GM12892 (cell line): ENCODE results near the gene AASDH.

ENCODE experiments used
- DNase-seq: peaks from one replicate; pipeline ENCODE4 v3.0.0; 2011; ENCODE audit not compliant: insufficient read length
- FAIRE-seq: peaks from 2 replicates; lab custom pipeline; 2011; peaks lifted over from hg19 to GRCh38; lab: Jason Lieb, UNC
- POLR2A ChIP-seq: IDR thresholded peaks from 2 replicates; pipeline ENCODE4 v1.6.1; 2011; ENCODE audit warnings: low read depth, low read length, control low read depth
- POLR2AphosphoS5 ChIP-seq: IDR thresholded peaks from 2 replicates; pipeline ENCODE4 v1.6.1; 2011; ENCODE audit warnings: low read depth, low read length, control low read depth
- TAF1 ChIP-seq: IDR thresholded peaks from 2 replicates; pipeline ENCODE4 v1.6.1; 2011; ENCODE audit warnings: low read depth, mild to moderate bottlenecking, control low read depth, low read length, borderline replicate concordance

The AASDH gene

DNA sequence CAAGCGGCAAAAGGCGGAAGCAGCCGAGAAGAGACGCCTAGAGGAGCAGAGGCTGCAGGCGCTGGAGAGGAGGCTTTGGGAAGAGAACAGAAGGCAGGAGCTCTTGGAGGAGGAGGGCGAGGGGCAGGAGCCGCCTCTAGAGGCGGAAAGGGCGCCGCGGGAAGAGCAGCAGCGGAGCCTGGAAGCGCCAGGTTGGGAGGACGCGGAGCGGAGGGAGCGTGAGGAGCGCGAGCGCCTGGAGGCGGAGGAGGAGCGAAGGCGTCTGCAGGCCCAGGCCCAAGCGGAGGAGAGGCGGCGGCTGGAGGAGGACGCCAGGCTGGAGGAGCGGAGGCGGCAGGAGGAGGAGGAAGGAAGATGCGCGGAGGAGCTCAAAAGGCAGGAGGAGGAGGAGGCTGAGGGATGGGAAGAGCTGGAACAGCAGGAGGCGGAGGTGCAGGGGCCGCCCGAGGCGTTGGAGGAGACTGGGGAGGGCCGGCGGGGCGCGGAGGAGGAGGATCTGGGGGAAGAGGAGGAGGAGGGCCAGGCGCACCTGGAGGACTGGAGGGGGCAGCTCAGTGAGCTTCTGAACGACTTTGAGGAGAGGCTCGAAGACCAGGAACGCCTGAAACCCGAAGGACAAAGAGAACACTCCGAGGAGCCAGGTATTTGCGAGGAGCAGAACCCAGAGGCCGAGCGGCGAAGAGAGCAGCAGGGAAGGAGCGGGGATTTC lies 72.9 kb downstream of the AASDH start:
- TF ChIP-seq POLR2A (no peak), POLR2AphosphoS5 (no peak), TAF1 (no peak)
- DNase-seq (no peak), FAIRE-seq (no peak)

- no peak for TF ChIP-seq POLR2AphosphoS5
- DNase-seq (no peak), FAIRE-seq (no peak)
Observed at GRCh38 chr4:56313132-56313531, 74.2 kb downstream of the AASDH start.

DNA sequence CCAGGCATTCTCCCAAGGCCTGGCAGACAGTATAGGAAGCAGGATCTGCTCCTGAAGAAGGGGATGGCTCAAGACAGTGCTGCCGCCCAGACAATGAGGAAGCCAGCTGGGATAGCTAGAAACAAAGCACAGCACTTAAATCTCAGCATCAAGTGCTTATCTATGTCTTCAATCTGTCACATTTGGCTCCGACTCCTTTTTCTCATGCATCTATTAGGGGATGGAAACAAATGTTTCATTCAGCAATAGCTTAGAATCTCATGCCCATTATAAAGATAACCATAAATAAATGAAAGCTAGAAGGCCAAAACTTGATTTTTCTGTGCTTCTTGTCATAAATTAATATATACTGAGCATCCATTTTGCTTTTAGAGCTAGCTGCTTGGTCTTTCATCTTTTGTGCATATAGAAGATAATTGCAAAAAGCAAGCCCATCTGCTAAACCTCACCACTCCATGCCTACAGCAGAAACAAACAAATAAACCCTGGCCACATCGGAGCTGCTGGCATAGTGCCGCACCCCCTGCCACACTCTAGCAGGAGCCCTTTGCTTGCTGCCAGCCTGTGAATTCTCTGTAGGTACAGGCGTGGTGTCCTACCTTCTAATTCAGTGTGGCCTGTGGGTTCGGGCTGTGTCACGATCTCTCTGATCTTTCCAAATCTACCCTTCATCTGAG lies 75.9 kb downstream of the AASDH start:
- DNase-seq (no peak), FAIRE-seq (no peak)
- no peak for TF ChIP-seq TAF1
- no peak for TF ChIP-seq POLR2A
- no peak for TF ChIP-seq POLR2AphosphoS5

DNA sequence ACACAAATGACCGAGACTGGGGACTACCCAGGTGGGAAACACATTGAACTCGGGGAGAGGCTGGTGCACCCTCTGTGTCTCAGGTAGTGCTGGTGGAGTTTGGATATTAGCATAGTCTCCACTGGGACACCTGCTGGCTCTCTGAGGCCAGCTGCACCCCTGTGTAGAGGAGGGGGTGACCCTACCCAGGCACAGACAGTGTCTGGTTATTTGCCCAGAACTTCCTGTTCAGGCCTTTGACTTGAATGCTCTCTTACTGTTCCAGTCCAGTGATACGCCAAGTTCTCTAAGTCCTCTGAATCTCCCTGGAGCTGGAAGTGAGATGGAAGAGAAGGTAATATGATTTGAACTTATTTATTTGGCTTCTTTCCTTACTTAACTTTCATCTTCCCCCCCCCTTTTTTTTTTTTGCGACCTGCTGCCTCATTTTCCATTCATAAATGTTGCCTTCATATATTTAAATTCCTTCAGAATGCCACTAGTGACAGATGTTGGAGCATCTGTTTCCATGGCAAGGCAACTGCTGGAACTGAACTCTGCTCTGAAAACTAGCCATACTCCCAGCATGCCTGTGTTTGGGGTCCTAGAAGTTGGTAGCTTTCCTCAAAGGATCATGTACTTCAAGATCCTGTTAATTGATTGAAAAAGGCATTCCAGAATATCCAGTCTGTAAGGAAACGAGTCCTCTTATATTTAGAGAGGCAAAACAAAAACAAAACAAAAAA lies 76.7 kb downstream of the AASDH start:
- FAIRE-seq (no peak), DNase-seq (no peak)
- TF ChIP-seq TAF1 (no peak), POLR2AphosphoS5 (no peak), POLR2A (no peak)

DNA sequence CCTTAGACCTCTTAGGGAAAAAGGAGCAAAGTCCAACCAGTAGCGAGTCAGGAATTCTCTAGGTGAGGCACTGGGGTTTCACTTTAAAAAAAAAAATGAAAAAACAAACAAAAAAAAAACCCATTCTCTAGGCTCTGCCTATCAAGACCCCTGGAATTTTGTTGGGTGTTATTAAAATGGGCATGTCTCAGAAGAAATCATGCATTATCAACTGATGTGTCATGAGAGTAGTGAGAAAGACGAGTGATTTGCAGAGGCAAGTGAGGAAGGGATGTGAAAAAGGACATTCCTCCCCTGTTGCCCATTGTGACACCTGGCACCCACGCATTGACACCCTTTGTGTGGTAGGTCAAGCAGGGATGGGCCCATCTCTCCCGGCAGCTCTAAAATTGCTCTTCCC lies 78.9 kb downstream of the AASDH start:
- no peak for DNase-seq
- no peak for TF ChIP-seq TAF1
- TF ChIP-seq POLR2A: no peak
- no peak for TF ChIP-seq POLR2AphosphoS5
- FAIRE-seq: no peak

- DNase-seq: no peak
- TF ChIP-seq TAF1 (no peak), POLR2A (no peak), POLR2AphosphoS5 (no peak)
- FAIRE-seq: no peak
Observed at GRCh38 chr4:56307423-56307822, 79.9 kb downstream of the AASDH start.

- FAIRE-seq: no peak
- DNase-seq: no peak
- no peak for TF ChIP-seq POLR2AphosphoS5
- TF ChIP-seq TAF1: no peak
- no peak for TF ChIP-seq POLR2A
Observed at GRCh38 chr4:56305390-56305789, 81.9 kb downstream of the AASDH start.

DNA sequence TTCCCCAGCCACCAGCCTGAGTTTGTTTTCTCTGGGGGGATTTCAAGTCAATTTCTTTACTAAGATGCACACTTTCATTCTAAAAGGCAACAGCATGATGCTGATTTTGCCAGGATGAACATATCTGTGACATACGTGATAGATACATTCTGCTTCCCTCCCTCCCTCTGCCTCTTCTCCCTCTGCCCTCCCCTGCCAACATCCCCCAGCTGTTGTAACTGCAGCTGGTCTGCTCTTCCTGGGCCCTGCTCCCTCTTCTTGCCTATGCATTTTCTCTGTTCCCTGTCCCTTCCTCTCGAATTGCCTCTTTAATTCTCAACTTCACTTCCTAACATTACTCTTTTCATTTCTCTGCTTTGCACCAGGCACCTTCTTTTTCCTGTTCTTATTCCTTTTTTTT lies 83.4 kb downstream of the AASDH start:
- TF ChIP-seq POLR2A (no peak), TAF1 (no peak), POLR2AphosphoS5 (no peak)
- DNase-seq (no peak), FAIRE-seq (no peak)

GRCh38 chr4:56302760-56303159 lies 84.5 kb downstream of the AASDH start:
- DNase-seq: no peak
- FAIRE-seq: no peak
- no peak for TF ChIP-seq POLR2AphosphoS5
- no peak for TF ChIP-seq TAF1
- TF ChIP-seq POLR2A: no peak

DNA sequence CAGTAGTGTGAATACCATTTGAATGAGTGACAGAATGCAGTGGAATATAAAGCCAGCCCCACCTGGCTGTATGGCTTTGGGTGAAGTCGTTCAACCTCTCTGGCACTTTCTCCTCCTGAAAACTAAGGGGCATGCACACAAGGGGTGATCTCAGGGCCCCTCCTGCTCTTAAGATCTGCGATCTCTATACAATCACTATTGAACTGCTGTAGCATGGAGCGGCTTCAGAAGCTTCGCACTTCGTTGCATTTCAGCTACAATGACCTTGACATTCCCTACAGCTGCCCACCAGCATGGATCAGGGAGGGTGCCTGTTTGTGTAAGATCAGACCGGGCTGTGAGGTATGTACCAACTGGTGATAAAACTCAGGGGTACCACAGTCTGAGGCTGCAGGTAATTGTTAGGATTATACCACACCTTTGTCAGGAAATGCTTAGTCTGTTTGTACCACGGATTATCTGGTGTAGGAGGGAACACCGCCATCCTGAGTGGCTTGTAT lies 85.2 kb downstream of the AASDH start:
- DNase-seq (no peak), FAIRE-seq (no peak)
- TF ChIP-seq POLR2A (no peak), TAF1 (no peak), POLR2AphosphoS5 (no peak)

DNA sequence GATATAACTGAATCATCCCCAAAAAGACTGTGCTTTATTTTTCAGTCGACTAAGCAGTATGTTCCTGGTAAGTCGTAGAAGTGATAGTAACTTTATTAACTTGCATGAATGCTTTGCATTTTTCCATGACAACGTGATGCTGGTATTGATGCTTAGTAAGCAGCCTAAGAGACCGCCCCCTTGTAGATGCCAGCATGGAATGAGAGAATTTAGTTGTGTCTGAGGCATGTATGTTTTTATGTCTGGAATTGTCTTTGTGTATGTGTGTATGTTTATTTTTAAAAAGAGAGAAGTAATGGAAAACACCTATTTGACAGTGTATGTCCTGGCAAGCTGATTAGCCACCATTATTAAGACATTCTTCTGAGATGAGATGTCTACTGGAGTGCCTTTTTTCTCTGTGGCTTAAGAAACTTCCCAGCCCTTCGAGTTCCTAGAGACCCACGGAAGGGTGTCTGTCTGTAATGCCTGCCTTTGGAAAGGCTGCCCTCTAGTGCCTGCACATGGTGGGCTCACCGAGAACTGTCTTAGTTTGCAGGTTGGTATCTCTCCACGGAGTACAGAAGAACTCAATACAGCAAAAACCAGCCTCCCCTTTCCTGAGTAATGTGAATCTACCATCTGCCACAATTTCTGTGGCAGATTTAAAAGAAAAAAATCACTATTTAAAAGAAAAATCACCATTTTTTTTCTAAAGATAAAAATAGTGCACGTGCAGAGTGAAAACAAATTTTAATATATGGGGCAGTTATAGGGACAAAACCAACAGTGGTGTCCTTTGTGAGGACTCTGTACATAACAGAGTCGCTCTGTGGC lies 85.9 kb downstream of the AASDH start:
- FAIRE-seq (peak; percentile 94), DNase-seq (peak; percentile 33)
- TF ChIP-seq POLR2AphosphoS5 (no peak), POLR2A (no peak), TAF1 (no peak)
